CD14-positive monocyte (primary cell): ENCODE measurements around the gene CCDC102B. TPM values are rescaled to one million over a fixed set of nuclear protein-coding genes. Genes with fewer than 3 reads are reported as not detected.

Source experiments
- DNase-seq, 3 donors: peaks; one replicate each; pipeline ENCODE4 v3.0.0-alpha.2; 2011 to 2022
- H2AFZ ChIP-seq: 2 replicates; pipeline ENCODE4 v1.6.0; 2012; ENCODE audit warnings: mild to moderate bottlenecking, low read depth, low read length, inconsistent platforms; ENCODE audit not compliant: insufficient read depth, poor library complexity, severe bottlenecking
- H3K27ac ChIP-seq, 2 donors: 1 replicate in 1 of 2; 2 replicates in 1 of 2; pipeline ENCODE4 v1.5.1; 2012 to 2013; ENCODE audit warnings: low read length in 2 of 2, control low read depth in 1 of 2, inconsistent platforms in 1 of 2, low read depth in 1 of 2, mild to moderate bottlenecking in 1 of 2
- H3K27me3 ChIP-seq, 2 donors: one replicate each; pipeline versions ENCODE4 v1.6.0 to v1.6.1; 2011 to 2013; ENCODE audit warnings: low read length in 2 of 2; ENCODE audit not compliant: control insufficient read depth in 2 of 2, insufficient read depth in 2 of 2
- H3K36me3 ChIP-seq, 2 donors: replicated peaks in 1 of 2; 1 replicate in 1 of 2; 2 replicates in 1 of 2; pipeline versions ENCODE4 v1.5.1 to v1.6.1; 2012 to 2013; ENCODE audit warnings: low read length in 2 of 2, control low read depth in 1 of 2, inconsistent platforms in 1 of 2, mild to moderate bottlenecking in 1 of 2; ENCODE audit not compliant: insufficient read depth in 2 of 2, control insufficient read depth in 1 of 2
- H3K4me1 ChIP-seq, 2 donors: 1 replicate in 1 of 2; 2 replicates in 1 of 2; pipeline versions ENCODE4 v1.5.1 to v1.6.1; 2012 to 2013; ENCODE audit warnings: low read length in 2 of 2, control low read depth in 1 of 2, inconsistent platforms in 1 of 2, mild to moderate bottlenecking in 1 of 2, moderate library complexity in 1 of 2; ENCODE audit not compliant: insufficient read depth in 2 of 2, control insufficient read depth in 1 of 2
- H3K4me2 ChIP-seq: replicated peaks from 2 replicates; pipeline ENCODE3; 2012; ENCODE audit warnings: low read length, moderate library complexity, mild to moderate bottlenecking; ENCODE audit not compliant: poor library complexity, severe bottlenecking; ENCODE audit errors: extremely low read depth
- H3K4me3 ChIP-seq, 3 experiments: fragments of 200-600 bp in 1 of 3; sonication (generic) in 1 of 3; replicated peaks in 1 of 3; 1 replicate in 2 of 3; 2 replicates in 1 of 3; pipeline ENCODE4 v1.5.1; 2011 to 2013; ENCODE audit warnings: low read length in 3 of 3, mild to moderate bottlenecking in 3 of 3, control low read depth in 2 of 3, low read depth in 2 of 3, inconsistent platforms in 1 of 3, moderate library complexity in 1 of 3
- H3K79me2 ChIP-seq: 2 replicates; pipeline ENCODE4 v1.6.0; 2012; ENCODE audit warnings: mild to moderate bottlenecking, control low read depth, inconsistent platforms, low read length, moderate library complexity; ENCODE audit not compliant: insufficient read depth
- H3K9ac ChIP-seq: 2 replicates; pipeline ENCODE4 v1.6.0; 2017; ENCODE audit warnings: low read length, mild to moderate bottlenecking; ENCODE audit not compliant: insufficient read depth, poor library complexity, severe bottlenecking
- H3K9me3 ChIP-seq, 2 donors: replicated peaks in 1 of 2; 1 replicate in 1 of 2; 2 replicates in 1 of 2; pipeline versions ENCODE4 v1.5.1 to v1.6.1; 2012 to 2013; ENCODE audit warnings: low read length in 2 of 2, control low read depth in 1 of 2; ENCODE audit not compliant: control insufficient read depth in 1 of 2, insufficient read depth in 1 of 2
- H4K20me1 ChIP-seq: 2 replicates; pipeline ENCODE4 v1.6.0; 2012; ENCODE audit warnings: mild to moderate bottlenecking, low read length, control low read depth, moderate library complexity; ENCODE audit not compliant: insufficient read depth
- H3K27ac Mint-ChIP-seq, 7 donors: one replicate each; pipeline ENCODE4 v1.8.0; 2020; ENCODE audit warnings: mild to moderate bottlenecking in 7 of 7, mixed read lengths in 7 of 7, moderate library complexity in 6 of 7, inconsistent platforms in 2 of 7
- H3K27me3 Mint-ChIP-seq, 3 donors: one replicate each; pipeline ENCODE4 v1.8.0; 2021 to 2022; ENCODE audit warnings: low read depth in 3 of 3, mild to moderate bottlenecking in 3 of 3, mixed read lengths in 3 of 3, moderate library complexity in 3 of 3, inconsistent platforms in 1 of 3
- H3K36me3 Mint-ChIP-seq, 2 donors: one replicate each; pipeline ENCODE4 v1.8.0; 2020; ENCODE audit warnings: mixed read lengths in 2 of 2, inconsistent platforms in 1 of 2, mild to moderate bottlenecking in 1 of 2
- H3K4me1 Mint-ChIP-seq: one replicate; pipeline ENCODE4 v1.8.0; 2020; ENCODE audit warnings: mild to moderate bottlenecking, mixed read lengths
- H3K4me3 Mint-ChIP-seq, 2 donors: one replicate each; pipeline ENCODE4 v1.8.0; 2020; ENCODE audit warnings: mild to moderate bottlenecking in 2 of 2, mixed read lengths in 2 of 2, moderate library complexity in 1 of 2
- H3K9me3 Mint-ChIP-seq, 7 donors: one replicate each; pipeline ENCODE4 v1.8.0; 2020 to 2022; ENCODE audit warnings: mixed read lengths in 7 of 7, mild to moderate bottlenecking in 6 of 7, moderate library complexity in 6 of 7, inconsistent platforms in 2 of 7
- WGBS: methylation state at CpG from one replicate; pipeline ENCODE4 v1.1.5; 2013; ENCODE audit warnings: missing lambda C conversion rate; ENCODE audit not compliant: insufficient coverage; 5-methylcytosine and 5-hydroxymethylcytosine counted together
- intact Hi-C, 2 donors: fragments of 100-400 bp; cut with micrococcal nuclease; formaldehyde crosslinking; loops; one replicate each; pipeline versions ENCODE4 v1.15.0 to v1.15.1; 2023
- polyA plus RNA-seq, 3 donors: library from polyadenylated mRNA; depleted of rRNA in 1 of 3; unstranded in 2 of 3; stranded (reverse) in 1 of 3; fragments of 300-500 nt in 2 of 3; fragments of >200 nt in 1 of 3; fragmentation: Illumina TruSeq in 2 of 3; gene quantifications; 1 replicate in 2 of 3; 2 replicates in 1 of 3; pipeline ENCODE4 v1.2.3, GENCODE V29; 2012 to 2021
- TF ChIP-seq, protein P1 (sequence below): fragments of 200-600 bp; IDR thresholded peaks from one replicate; pipeline ENCODE4 v1.8.0; 2022; ENCODE audit warnings: antibody characterized with exemption, mild to moderate bottlenecking

The CCDC102B gene
- polyA plus RNA-seq, 3 donors, result 0.34 to 1.4 TPM; not detected in 1

DNA sequence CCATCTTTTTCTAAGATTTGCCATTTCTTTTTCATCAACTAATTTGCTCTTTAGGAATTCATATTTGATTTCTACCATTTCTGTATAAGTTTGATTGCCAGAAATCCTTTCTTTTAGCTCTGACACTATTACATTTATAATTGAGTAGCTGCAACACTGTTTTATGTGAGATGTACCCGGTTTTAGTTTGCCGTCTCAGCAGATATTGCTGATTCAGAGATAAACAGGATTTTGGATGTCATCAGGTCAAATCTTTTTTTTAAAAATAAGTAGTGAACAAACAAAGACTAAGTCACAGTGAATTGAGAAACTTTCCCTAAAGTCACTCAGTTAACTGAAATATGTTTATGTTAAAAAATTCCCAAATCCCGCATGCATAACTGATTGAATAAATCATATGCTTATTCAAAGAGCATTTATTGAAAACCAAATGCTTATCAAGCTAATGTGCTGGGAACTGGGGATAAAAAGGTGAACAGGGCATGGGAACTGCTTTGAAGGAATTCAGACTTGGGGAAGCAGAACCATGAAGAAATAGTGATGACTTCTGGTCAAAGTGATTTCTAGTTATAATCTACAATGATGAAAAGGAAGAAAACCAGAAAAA lies 19.5 kb upstream of the CCDC102B start:
- no peak for DNase-seq
- TF ChIP-seq, protein P1, sequence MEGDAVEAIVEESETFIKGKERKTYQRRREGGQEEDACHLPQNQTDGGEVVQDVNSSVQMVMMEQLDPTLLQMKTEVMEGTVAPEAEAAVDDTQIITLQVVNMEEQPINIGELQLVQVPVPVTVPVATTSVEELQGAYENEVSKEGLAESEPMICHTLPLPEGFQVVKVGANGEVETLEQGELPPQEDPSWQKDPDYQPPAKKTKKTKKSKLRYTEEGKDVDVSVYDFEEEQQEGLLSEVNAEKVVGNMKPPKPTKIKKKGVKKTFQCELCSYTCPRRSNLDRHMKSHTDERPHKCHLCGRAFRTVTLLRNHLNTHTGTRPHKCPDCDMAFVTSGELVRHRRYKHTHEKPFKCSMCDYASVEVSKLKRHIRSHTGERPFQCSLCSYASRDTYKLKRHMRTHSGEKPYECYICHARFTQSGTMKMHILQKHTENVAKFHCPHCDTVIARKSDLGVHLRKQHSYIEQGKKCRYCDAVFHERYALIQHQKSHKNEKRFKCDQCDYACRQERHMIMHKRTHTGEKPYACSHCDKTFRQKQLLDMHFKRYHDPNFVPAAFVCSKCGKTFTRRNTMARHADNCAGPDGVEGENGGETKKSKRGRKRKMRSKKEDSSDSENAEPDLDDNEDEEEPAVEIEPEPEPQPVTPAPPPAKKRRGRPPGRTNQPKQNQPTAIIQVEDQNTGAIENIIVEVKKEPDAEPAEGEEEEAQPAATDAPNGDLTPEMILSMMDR, result no peak
- Mint-ChIP-seq H3K4me3 (no peak overlapping the region), H3K9me3 (no peaks in the 10 kb centered on the region), H3K36me3 (no peaks in the 10 kb centered on the region), H3K27ac (no peak overlapping the region), H3K27me3 (peaks cover 0 to 3% (median 0%) of the 10 kb centered on the region in 3 donors), H3K4me1 (peaks cover 10% of the 10 kb centered on the region)
- no peaks in the 10 kb centered on the region for H3K27me3 ChIP-seq
- no CpG with 5 or more reads among the region's 3 CpGs for WGBS
- H3K4me1 ChIP-seq, result peaks cover 8 to 13% of the 10 kb centered on the region in 2 donors
- H4K20me1 ChIP-seq, result no peaks in the 10 kb centered on the region
- H3K4me2 ChIP-seq, result no peak overlapping the region
- H3K9ac ChIP-seq, result no peak overlapping the region
- H2AFZ ChIP-seq, result no peak overlapping the region
- H3K4me3 ChIP-seq, result no peak overlapping the region
- no peaks in the 10 kb centered on the region for H3K79me2 ChIP-seq
- no peaks in the 10 kb centered on the region for H3K9me3 ChIP-seq
- no peak overlapping the region for H3K27ac ChIP-seq
- no peaks in the 10 kb centered on the region for H3K36me3 ChIP-seq
- intact Hi-C loops, result no loop called here

GRCh38 chr18:68779169-68779568 lies 18.7 kb upstream of the CCDC102B start:
- Histone ChIP-seq H3K79me2 (no peaks in the 10 kb centered on the region), H3K9ac (no peak overlapping the region), H3K27me3 (no peaks in the 10 kb centered on the region), H3K9me3 (no peaks in the 10 kb centered on the region), H2AFZ (no peak overlapping the region), H3K36me3 (no peaks in the 10 kb centered on the region), H3K4me2 (peak overlapping the region; percentile 8), H3K4me1 (peaks cover 8 to 13% of the 10 kb centered on the region in 2 donors), H4K20me1 (no peaks in the 10 kb centered on the region), H3K4me3 (no peak overlapping the region), H3K27ac (no peak overlapping the region)
- Mint-ChIP-seq H3K27ac (peak overlapping the region in 1 of 7 donors; percentile 63), H3K9me3 (peaks cover 0 to 2% (median 0%) of the 10 kb centered on the region in 7 donors), H3K27me3 (peaks cover 0 to 3% (median 2%) of the 10 kb centered on the region in 3 donors), H3K36me3 (no peaks in the 10 kb centered on the region), H3K4me3 (no peak overlapping the region), H3K4me1 (peaks cover 10% of the 10 kb centered on the region)
- TF ChIP-seq, protein P1, result no peak
- WGBS, result no CpG with 5 or more reads among the region's 3 CpGs
- DNase-seq, result peak; percentile 30 to 75 (median 69)
- intact Hi-C loops, result no loop called here
